K562 (cell line): ENCODE measurements around the gene PRMT3. TPM values are rescaled to one million over a fixed set of nuclear protein-coding genes. Genes with fewer than 3 reads are reported as not detected.

Experiments
- ATAC-seq: fragments of 200-7000 bp; cut with Tn5 transposase; 3 replicates; pipeline ENCODE4 v1.9.1; 2020; ENCODE audit warnings: moderate library complexity
- BruUV-seq: library from RNA; stranded (reverse); fragments of 400-500 nt; replicated peaks from 2 replicates; lab custom pipeline; 2021; lab: Mats Ljungman, UMichigan
- CTCF ChIA-PET: fragments of 300-600 bp; formaldehyde crosslinking; extraction: SDS; loops from one replicate; lab custom pipeline; 2021; ENCODE audit warnings: low intra/inter-chr PET ratio; lab: Yijun Ruan, JAX
- POLR2A ChIA-PET: fragments of 300-600, 350-650 bp; sonication (Branson Sonifier 250); formaldehyde crosslinking; extraction: SDS; loops from one replicate; lab custom pipeline; 2021; ENCODE audit warnings: antibody characterized with exemption, inconsistent platforms; lab: Yijun Ruan, JAX
- DNase-seq, 4 experiments: peaks; one replicate each; pipeline versions ENCODE4 v3.0.0 to v3.0.0-alpha.2; 2011 to 2018; ENCODE audit warnings: low spot score in 3 of 4, mixed read lengths in 3 of 4; ENCODE audit errors: extremely low read depth in 1 of 4
- FAIRE-seq: peaks from 2 replicates; lab custom pipeline; 2011; peaks lifted over from hg19 to GRCh38; lab: Jason Lieb, UNC
- H2AFZ ChIP-seq: 2 replicates; pipeline ENCODE4 v1.6.0; 2011; ENCODE audit warnings: low read depth, low read length, control low read depth, inconsistent platforms
- H3K27ac ChIP-seq: fragments of 200-600 bp; 3 replicates; pipeline ENCODE4 v1.8.0; 2011; ENCODE audit warnings: low read depth, mild to moderate bottlenecking, control low read depth, inconsistent platforms, low read length, moderate library complexity, mixed read lengths; ENCODE audit errors: extremely low read depth
- H3K27me3 ChIP-seq, 2 experiments: fragments of 300-600 bp in 1 of 2; 2 replicates in 1 of 2; 3 replicates in 1 of 2; pipeline versions ENCODE4 v1.6.0 to v1.8.0; 2011; ENCODE audit warnings: inconsistent platforms in 2 of 2, low read length in 2 of 2, mild to moderate bottlenecking in 1 of 2, mixed read lengths in 1 of 2, moderate library complexity in 1 of 2; ENCODE audit not compliant: control insufficient read depth in 2 of 2, insufficient read depth in 2 of 2
- H3K36me3 ChIP-seq: fragments of 300-600 bp; 3 replicates; pipeline ENCODE4 v1.8.0; 2011; ENCODE audit warnings: mild to moderate bottlenecking, low read length, inconsistent platforms; ENCODE audit not compliant: control insufficient read depth, insufficient read depth
- H3K4me1 ChIP-seq, 2 experiments: fragments of 200-600 bp in 1 of 2; replicated peaks in 1 of 2; 2 replicates in 1 of 2; 3 replicates in 1 of 2; pipeline versions ENCODE4 v1.5.1 to v1.8.0; 2011; ENCODE audit warnings: inconsistent platforms in 2 of 2, low read length in 2 of 2, mild to moderate bottlenecking in 1 of 2, mixed read lengths in 1 of 2, moderate library complexity in 1 of 2; ENCODE audit not compliant: control insufficient read depth in 2 of 2, insufficient read depth in 2 of 2
- H3K4me2 ChIP-seq: 2 replicates; pipeline ENCODE4 v1.6.1; 2011; ENCODE audit warnings: low read length, control low read depth, inconsistent platforms, mixed read lengths; ENCODE audit not compliant: insufficient read depth
- H3K4me3 ChIP-seq: fragments of 200-600 bp; sonication (generic), shearing (Covaris generic); 2 replicates; pipeline ENCODE4 v1.5.1; 2016; ENCODE audit warnings: control low read depth, inconsistent platforms
- H3K79me2 ChIP-seq: fragments of 200-600 bp; 3 replicates; pipeline ENCODE4 v1.8.0; 2011; ENCODE audit warnings: low read length, inconsistent platforms; ENCODE audit not compliant: control insufficient read depth, insufficient read depth
- H3K9ac ChIP-seq, 2 experiments: 2 replicates each; pipeline versions ENCODE4 v1.6.0 to v1.6.1; 2011; ENCODE audit warnings: low read depth in 2 of 2, low read length in 2 of 2, control low read depth in 1 of 2, inconsistent platforms in 1 of 2, mild to moderate bottlenecking in 1 of 2, mixed read lengths in 1 of 2; ENCODE audit not compliant: insufficient read depth in 1 of 2
- H3K9me1 ChIP-seq: one replicate; pipeline ENCODE4 v1.6.0; 2011; ENCODE audit warnings: inconsistent platforms, mild to moderate bottlenecking, low read length, moderate library complexity; ENCODE audit not compliant: control insufficient read depth, insufficient read depth
- H3K9me3 ChIP-seq: replicated peaks from 2 replicates; pipeline ENCODE4 v1.5.1; 2011; ENCODE audit warnings: low read depth, low read length, inconsistent platforms; ENCODE audit not compliant: control insufficient read depth, insufficient read depth
- H4K20me1 ChIP-seq: replicated peaks from 2 replicates; pipeline ENCODE4 v1.6.1; 2011; ENCODE audit warnings: low read length, inconsistent platforms, mixed read lengths; ENCODE audit not compliant: control insufficient read depth, insufficient read depth
- FOS ChIP-seq: IDR thresholded peaks from 3 replicates; pipeline ENCODE4 v1.6.1; 2011; ENCODE audit not compliant: insufficient read length; ENCODE audit errors: extremely low read depth
- FOXP1 ChIP-seq: sonication (generic); formaldehyde crosslinking; IDR thresholded peaks from 2 replicates; pipeline ENCODE4 v1.8.0; 2022; ENCODE audit warnings: mild to moderate bottlenecking, missing genetic modification reagents
- HINFP ChIP-seq: fragments of 450-650 bp; conservative IDR thresholded peaks from 2 replicates; pipeline ENCODE4 v1.6.1; 2016; ENCODE audit warnings: missing genetic modification characterization, low read depth, mild to moderate bottlenecking, control low read depth, missing compliant biosample characterization
- IRF1 ChIP-seq: sonication (generic); formaldehyde crosslinking; IDR thresholded peaks from 2 replicates; pipeline ENCODE4 v1.8.0; 2022; ENCODE audit warnings: missing genetic modification reagents, mild to moderate bottlenecking, borderline replicate concordance
- RBBP5 ChIP-seq: fragments of 200-600 bp; sonication (generic); IDR thresholded peaks from 2 replicates; pipeline ENCODE4 v1.6.1; 2012; ENCODE audit warnings: borderline replicate concordance, mild to moderate bottlenecking, low read length, control low read depth, inconsistent platforms; ENCODE audit not compliant: insufficient read depth, poor library complexity, severe bottlenecking
- RCOR1 ChIP-seq, 2 experiments: IDR thresholded peaks; 2 replicates each; pipeline ENCODE4 v1.6.1; 2012; ENCODE audit warnings: low read depth in 2 of 2, low read length in 2 of 2, borderline replicate concordance in 1 of 2, improper control_type of control experiment in 1 of 2
- SIX5 ChIP-seq, 2 experiments: IDR thresholded peaks; 2 replicates each; pipeline ENCODE4 v1.6.1; 2011; ENCODE audit warnings: low read length in 2 of 2, borderline replicate concordance in 1 of 2, low read depth in 1 of 2, mild to moderate bottlenecking in 1 of 2, moderate library complexity in 1 of 2; ENCODE audit not compliant: insufficient read depth in 1 of 2
- TSHZ1 ChIP-seq: fragments of 250-450 bp; sonication (Bioruptor Pico); IDR thresholded peaks from 2 replicates; pipeline ENCODE4 v1.4.0; 2020; ENCODE audit warnings: mild to moderate bottlenecking, moderate library complexity
- ZFP91 ChIP-seq: sonication (generic); formaldehyde crosslinking; IDR thresholded peaks from 2 replicates; pipeline ENCODE4 v1.8.0; 2022; ENCODE audit warnings: mild to moderate bottlenecking, missing genetic modification reagents
- ZKSCAN1 ChIP-seq: fragments of 150-350 bp; IDR thresholded peaks from 2 replicates; pipeline ENCODE4 v1.6.1; 2016; ENCODE audit warnings: low read depth, low read length
- ZNF398 ChIP-seq: fragments of 250-450 bp; sonication (Bioruptor Pico); IDR thresholded peaks from 2 replicates; pipeline ENCODE4 v1.8.0; 2021; ENCODE audit warnings: moderate library complexity, mild to moderate bottlenecking, inconsistent platforms
- WGBS: fragments of 100-300 bp; shearing (Covaris generic); methylation state at CpG from one replicate; pipeline ENCODE4 v1.1.6; 2016; ENCODE audit warnings: low coverage, mixed read lengths; ENCODE audit not compliant: insufficient coverage; ENCODE audit errors: missing lambda C conversion rate; 5-methylcytosine and 5-hydroxymethylcytosine counted together
- in situ Hi-C: fragments of 300-500 bp; cut with MboI; formaldehyde crosslinking; loops from 4 replicates; pipeline ENCODE4 v1.15.0; 2018; ENCODE audit warnings: inconsistent platforms, mixed read lengths
- intact Hi-C: fragments of 100-400 bp; cut with micrococcal nuclease; formaldehyde crosslinking; loops from 2 replicates; pipeline ENCODE4 v1.14.2; 2022
- polyA plus RNA-seq, 8 experiments: library from polyadenylated mRNA; depleted of rRNA in 4 of 8; stranded (reverse) in 5 of 8; unstranded in 3 of 8; fragments of >200 nt; fragmentation: Nextera tagmentation in 2 of 8; fragmentation: Illumina TruSeq in 1 of 8; extraction: Ambion mirVana in 2 of 8; extraction: Trizol in 1 of 8; gene quantifications; 2 replicates each; pipeline versions ENCODE4 v1.2.1 to v1.2.3, GENCODE V29; 2011 to 2014; ENCODE audit warnings: inconsistent platforms in 1 of 8, missing spikeins in 1 of 8
- total RNA-seq, 7 experiments: library from RNA; depleted of rRNA in 6 of 7; stranded (reverse); fragments of >200 nt in 6 of 7; fragmentation: Illumina TruSeq in 2 of 7; extraction: Trizol in 2 of 7; gene quantifications; 2 replicates each; pipeline versions ENCODE4 v1.2.1 to v1.2.3, GENCODE V29; 2011 to 2021; ENCODE audit warnings: low replicate concordance in 1 of 7

PRMT3 gene
- total and polyA plus RNA-seq, 9 of the 15 experiments (the other 6 are each of a cell fraction or from before 2014, with no cell fraction given), result 24.0 to 62.1 (median 44.7) TPM

GRCh38 chr11:20450829-20451228, 63.3 kb downstream of the PRMT3 start:
- BruUV-seq, result no TSS peak
- H3K9me3 ChIP-seq, result no peaks in the 10 kb centered on the region
- no peaks in the 10 kb centered on the region for H4K20me1 ChIP-seq
- H3K27ac ChIP-seq, result no peak overlapping the region
- no peak overlapping the region for H3K4me3 ChIP-seq
- H3K36me3 ChIP-seq, result peaks cover 54% of the 10 kb centered on the region
- no peak overlapping the region for H3K9ac ChIP-seq
- peaks cover 4% of the 10 kb centered on the region; the same call in 1 of the 3 replicates for H3K79me2 ChIP-seq
- intact Hi-C loops, result no loop called here
- ChIA-PET CTCF (no interaction called here), POLR2A (interaction anchor here (0.6 kb wide), 1 partner anchor 16 kb away, joined by 3 read pairs; no protein-coding TSS in a partner anchor)
- in situ Hi-C loops, result no loop called here
- 48% methylated on average over 2 of the region's 2 CpGs for WGBS
- DNase-seq, result no peak
- no peaks in the 10 kb centered on the region for H3K9me1 ChIP-seq
- H2AFZ ChIP-seq, result no peak overlapping the region
- no peak overlapping the region for H3K4me2 ChIP-seq
- H3K4me1 ChIP-seq, result peaks cover 0 to 6% of the 10 kb centered on the region in 2 experiments; a peak in 2 of 5 replicates
- no peaks in the 10 kb centered on the region for H3K27me3 ChIP-seq
- ATAC-seq, result peak; percentile 70
- FAIRE-seq, result no peak
- TF ChIP-seq SIX5 (IDR thresholded peaks at IDR 0.05; ENCODE audit: borderline replicate concordance in 1 of 2, insufficient read depth in 1 of 2, low read depth in 1 of 2, low read length in 2 of 2) (no peak), ZNF398 (no peak), IRF1 (CRISPR knock-in tag) (no peak), HINFP (tag) (no peak), TSHZ1 (CRISPR knock-in tag) (no peak), FOS (no peak), ZFP91 (CRISPR knock-in tag) (no peak), ZKSCAN1 (no peak), RBBP5 (no peak), FOXP1 (CRISPR knock-in tag) (no peak), RCOR1 (IDR thresholded peaks at IDR 0.05; ENCODE audit: borderline replicate concordance in 1 of 2, low read depth in 2 of 2, low read length in 2 of 2) (no peak)
